ENCODE results near the gene POFUT2.
A peak's percentile ranks its signal among the peaks of the same experiment; 100 is the strongest.
"Not testable (repeated sequence)": the region's sequence is repeated elsewhere in the genome, so short reads cannot be mapped to it uniquely, and the experiment has no call there.

Gene POFUT2

DNA sequence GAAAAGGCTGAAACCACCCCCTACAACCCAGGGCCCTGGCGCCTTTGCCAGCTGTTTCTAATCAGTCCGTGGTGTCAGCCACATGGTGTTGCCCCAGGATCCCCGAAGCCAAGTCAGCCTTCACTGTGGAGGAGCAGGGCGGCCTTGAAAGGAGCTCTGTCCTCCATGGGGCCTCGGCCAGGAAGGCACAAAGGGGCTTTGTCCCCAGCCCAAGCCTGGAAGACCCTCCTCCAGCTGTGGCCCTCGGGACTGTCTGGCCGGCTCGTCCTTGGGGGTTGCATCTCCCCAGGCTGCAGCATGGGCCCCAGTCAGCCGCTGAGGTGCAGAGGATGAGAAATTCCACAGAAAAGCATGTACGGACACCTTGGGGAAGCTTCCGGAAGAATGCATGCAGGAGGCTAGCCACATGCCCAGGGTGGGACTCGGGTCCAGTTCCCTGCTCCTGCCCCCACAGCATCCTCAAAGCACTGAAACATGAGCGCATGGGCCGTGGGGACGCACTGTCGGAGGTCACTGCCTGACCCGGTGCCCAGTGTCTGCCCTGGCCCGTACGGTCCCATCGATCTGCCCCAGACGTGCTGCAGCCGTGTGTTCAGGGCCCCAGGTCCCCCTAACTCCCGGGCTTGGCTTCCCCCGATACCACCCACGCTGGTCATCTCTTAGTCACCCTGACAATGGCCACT, 38.6 kb upstream of the POFUT2 start:
- DNase-seq, result no peak

DNA sequence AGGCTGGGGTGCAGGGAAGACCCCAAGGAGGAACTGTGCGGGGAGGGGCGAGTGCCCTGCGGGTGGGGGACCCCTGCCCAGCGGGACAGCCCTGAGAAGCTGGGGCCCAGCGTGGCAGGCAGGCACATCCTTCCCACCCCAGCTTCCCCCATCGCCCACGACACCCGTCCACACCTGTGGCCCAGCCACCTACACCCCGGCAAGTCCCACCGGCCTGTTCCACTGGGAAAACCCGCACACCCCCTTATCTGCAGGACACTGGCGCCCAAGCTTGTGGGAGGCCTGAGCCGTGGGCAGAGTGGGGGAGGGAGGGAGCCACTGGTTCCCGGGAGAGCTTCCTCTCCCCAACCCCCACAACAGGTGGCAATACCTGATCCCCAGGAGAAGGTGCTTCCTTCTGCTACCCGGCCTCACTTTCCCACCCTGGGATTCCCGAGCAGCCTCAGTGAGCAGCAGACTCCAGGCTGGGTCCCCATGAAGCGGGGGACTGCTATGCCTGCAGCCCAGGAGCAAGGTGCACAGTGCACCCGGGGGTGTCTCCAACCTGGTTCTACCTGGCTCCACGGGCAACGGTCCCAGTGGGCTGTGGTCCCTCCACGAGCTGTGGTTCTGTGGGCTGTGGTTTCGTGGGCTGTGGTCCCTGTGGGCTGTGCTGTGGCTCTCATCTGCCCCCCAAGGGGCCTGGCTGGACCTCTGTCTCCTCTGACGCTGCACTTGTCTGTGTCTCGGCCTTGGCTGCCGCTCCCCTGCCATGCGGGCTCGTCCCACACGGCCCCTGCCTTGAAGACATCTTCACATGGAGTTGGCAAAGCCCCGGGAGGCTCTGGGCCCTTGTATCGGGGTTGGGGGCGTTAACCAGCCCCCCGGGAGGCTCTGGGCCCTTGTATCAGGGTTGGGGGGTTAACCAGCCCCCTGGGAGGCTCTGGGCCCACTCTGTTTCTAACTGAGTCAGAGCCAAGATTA, 37.8 kb upstream of the POFUT2 start:
- DNase-seq, result no peak

DNA sequence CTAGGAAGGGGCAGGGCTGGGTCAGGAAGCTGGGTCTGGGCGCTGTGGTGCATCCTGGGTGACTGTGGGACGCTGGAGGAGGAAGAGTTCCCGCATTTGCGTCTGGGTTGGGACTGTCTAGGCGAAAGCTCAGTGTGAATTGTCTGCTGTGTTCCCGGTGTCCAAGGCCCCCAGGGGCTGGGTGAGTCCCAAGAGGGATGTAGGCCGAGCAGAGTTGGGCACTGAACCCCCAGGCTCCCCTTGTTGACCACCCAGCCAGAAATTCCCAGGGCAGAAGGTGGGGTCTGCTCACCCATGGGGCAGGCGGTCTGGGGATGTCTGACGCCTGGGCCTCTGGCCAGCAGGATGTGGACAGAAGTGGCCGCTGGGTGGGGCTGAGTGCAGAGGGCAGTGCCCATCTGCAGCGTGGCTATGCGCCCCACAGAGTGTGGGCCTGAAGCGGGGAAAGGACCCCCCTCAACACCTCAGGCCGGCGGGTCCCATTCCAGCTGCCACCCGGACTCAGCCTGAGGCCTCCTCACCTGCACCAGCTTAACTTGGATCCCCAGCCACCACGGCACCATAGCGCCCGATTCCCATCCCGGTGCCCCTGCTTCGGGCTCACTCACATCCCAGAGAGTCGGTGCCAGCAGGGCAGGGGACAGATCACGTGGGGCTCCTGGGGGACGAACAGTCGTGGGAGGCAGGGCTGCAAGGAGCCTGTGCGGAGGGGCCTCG, 37.0 kb upstream of the POFUT2 start:
- no peak for DNase-seq

DNA sequence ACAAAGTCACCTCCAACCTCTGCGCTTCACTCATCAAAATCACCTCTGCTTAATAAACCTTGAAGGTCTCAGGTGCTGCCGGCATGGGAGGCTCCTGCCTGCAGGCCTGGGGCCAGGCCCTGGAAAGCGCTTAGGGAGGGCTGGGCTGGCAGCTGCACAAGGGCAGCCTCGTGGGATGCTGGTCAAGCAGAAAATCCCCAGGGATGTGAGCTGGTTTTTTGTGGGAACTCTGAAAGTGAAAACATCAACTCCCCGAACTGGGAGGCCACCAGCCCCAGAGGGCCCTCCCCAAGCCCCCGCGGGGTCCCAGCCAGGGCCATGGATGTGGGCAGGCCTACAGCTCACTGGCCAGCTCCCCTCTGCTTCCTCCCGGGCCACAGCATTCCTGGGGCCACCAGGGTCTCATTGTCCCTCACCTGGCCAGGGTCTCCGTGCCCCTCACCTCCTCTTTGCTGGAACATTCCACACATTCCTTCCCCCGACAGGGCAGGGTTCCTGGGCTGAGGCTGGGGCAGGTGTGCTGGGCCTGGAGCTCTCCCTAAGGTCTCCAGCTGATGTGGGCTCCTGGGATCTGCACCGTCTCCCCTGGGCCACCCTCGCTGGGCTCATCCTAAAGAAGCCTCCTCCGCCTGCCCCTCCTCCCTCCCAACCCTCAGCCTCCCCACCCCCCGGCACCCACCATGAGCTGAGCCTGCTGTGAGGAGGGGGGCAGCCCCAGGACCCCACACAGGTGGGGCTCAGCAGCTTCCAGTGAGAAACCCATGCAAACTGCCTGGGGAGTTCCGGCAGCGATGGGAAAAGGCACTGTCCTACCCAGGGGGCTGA, 36.0 kb upstream of the POFUT2 start:
- DNase-seq, result no peak

DNA sequence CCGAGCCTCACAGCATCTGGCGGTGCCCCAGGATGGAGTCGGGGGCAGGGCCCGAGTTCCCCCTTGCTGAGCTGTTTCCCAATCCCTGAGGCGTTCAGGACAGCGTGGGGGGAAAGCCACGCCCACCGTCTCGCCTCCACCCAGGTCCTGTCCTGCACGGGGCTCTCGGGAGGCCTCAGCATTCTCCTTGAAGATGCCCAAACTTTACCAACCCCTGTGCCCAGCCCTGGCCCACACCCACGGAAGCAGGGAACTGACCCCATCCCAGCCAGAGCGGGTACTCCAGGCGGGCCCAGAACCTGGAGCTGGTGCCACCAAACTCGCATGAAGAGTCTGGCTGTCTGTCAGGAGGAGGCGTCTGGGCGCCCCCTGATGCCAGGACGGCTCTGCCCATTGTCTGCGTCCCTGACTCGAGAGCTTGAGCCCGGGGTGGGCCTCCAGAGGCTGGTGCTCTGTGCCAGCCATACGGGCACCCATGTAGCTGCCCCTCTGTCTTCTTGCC, 35.3 kb upstream of the POFUT2 start:
- DNase-seq, result no peak

DNA sequence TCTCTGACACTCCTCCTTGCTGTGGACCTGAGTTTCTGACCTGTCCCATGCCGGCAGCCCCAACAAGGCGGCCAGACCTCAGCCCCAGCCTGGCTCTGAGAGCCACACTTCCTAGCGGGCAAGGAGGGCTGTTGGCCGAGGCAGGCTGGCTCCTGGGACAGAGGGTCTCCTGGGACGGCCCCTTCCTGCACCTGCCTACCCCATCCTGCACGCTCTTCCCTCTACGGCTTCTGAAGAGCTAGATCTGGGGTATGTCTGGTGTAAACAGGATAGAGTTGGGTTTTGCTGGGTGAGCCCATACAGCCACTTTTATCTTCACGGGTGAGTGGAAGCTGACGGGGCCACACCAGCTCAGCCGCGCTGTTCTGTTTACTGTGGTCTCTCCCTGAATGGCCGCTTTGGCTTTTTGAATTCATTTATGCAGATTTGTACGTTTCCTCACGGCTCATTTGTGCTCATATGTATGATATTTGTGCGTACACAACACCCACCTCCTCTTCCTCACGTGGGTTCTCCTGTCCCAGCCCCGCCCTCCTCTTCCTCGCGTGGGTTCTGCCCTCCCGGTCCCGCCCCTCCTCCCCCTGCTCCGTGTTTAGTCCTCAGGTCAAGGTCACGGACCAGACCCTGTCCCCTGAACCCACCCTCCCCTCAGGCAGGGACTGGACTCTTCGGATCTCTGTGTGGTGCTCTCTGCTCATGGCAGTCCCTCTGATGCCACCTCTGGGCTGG, 34.7 kb upstream of the POFUT2 start:
- DNase-seq, result no peak

DNA sequence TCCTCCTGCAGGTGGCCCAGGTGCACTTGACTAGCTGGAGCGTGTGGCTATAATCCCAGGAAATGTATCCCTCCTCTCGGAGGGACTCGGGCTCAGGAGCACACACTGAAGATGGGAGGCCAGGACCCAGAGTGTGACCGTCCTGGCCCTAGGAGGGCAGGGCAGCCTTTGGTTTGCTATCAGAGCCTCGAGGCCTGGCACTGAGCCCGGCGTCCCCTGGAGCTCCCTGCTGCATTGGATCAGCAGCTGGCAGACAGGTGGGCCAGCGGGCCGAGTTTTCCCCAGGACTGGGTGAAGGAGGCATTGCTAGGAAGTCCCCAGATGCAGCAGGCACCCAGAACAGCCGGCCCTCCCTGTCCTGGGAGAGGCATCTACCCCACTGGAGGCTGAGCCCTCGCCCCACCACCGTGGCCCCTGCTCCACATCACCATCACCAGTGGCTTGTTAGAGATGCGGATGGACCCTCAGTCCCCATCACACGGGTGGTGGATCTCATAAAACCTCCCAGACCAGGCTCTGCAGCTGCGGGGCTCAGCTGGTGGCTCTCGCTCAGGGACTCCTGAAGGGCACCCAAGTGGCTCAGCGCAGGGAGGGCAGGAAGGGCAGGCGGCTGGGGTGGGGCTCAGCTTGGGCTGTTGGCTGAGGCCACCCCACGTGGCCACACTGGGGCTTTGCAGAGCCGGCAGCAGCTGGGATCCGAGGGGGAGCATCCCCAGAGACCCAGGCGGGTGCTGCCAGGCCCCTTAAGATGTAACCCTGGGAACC, 32.7 kb upstream of the POFUT2 start:
- DNase-seq, result no peak

DNA sequence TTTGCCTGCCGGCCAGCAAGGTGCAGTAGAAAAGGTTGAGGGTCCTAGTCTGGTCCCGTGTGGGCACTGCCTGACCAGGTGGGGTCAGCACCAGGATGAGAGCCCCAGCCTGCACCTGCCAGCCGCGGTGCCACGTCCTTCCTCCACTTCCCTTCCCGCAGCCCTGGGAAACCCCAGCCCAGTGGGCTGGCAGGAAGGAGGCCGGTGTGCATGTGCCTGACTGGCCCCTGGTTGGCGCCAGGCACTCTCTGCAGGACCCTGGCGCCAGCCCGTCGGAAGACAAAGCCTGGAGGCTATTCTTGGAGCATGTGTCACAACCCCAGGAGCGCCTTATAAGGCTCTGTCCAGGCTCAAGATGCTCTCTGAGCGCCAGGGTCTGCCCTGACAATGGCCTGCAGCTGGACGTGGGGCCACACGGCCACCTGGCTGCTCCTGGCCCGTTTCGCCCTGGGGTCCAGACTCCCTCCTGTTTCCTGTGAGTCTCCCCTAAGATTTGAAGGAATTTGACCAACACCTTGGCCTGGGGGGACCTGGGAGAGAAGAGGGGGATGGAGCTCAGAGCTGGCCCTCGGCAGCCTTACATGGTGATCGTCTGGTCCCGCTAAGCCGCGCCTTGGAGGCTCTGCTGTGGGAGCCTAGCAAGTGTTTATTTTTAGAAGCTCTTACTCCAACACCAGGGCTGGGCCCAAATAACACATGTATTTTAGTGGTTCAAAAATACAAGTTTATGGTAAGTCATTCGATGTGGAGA, 31.9 kb upstream of the POFUT2 start:
- peak; percentile 29 for DNase-seq

DNA sequence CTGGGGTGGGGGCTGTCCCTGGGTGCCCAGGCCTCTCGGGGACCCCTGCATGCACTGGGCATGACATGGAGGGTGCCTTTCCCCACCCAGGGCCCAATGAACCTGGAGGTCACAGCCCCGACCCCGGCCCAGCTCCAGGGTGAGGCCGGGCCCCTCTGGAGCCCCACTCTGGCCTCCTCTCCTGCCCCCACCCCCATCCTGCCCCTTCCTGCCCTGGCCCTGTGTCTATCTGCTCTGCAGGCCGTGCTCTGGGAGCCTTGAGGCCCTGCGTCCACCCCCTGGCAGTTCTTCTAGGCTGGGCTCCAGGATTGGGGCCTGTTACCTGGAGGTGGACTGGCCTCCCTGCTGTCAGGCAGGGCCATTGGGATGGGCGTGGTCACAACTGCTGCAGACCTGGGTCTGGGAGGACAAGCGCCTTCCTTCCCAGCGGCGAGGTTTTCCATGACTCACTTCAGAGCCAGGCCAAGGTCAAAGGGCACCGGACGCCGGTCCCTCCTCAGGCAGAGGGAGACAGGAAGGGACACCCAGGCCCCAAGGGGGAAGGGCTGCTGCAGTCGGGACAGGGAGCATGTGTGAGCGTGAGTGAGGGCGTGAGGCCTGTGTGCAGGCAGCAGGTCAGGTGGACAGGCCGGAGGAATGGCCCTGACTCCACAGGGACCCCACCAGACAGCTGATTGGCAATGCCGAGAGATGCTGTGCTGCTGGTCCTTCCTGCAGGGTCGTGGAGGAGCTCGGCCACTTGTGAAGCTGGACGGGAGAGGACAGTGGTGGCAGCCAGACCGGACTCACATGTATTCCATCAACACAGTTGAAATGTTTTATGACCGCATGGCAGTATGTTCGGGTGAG, 31.1 kb upstream of the POFUT2 start:
- DNase-seq, result no peak

DNA sequence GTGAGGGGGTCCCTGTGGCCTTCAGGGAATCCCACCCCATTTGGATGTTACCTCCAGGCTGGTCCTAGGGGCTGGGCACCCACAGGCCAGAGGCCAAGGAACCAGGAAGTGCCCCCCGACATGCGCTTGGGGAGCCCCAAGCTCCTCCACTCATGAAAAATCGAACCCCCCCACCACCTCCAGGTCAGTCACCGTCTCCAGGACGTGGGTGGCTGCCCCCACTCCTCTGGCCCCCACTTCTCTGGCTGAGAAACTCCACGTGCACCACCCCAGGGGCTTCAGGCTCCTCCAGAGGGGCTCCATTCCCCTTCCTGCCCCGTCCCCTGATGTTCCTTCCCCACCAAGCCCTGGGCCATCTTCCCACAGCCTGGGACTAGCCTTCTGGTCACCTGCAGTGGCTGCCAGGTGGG, 30.5 kb upstream of the POFUT2 start:
- DNase-seq, result no peak

DNA sequence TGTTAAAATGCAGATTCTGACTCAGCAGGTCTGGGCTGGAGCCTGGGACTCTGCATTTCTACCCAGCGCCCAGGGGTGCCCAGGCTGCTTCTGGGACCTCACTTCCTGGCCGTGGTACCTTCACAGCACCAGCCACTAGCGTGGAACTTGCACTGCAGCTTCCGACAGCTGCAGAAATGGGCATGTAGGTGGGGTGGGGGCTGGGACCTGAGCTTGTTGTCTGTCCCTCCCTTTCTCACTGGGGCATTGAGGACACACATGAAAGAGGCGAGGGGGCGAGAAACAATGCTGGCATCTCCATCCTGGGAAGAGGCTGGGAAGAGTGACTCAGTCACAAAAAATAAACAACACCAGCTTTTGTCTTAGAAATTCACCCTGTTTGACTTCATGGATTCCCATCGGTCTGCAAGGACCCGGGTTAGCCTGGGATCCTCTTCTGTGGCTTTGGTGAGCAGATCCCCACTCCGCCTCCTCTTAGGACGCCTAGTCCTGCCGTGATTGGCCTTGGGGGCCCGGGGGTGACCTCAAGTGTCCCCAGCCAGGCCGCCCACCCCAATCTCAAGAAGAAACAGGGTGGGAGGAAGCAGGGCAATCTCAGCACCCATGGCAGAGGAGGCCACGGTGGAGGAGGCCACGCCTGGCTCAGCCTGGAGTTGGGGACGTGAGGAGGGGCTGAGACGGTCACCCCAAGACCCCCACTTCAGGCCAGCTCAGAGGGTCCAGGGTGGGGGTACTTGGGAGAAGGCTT, 29.9 kb upstream of the POFUT2 start:
- DNase-seq, result no peak

DNA sequence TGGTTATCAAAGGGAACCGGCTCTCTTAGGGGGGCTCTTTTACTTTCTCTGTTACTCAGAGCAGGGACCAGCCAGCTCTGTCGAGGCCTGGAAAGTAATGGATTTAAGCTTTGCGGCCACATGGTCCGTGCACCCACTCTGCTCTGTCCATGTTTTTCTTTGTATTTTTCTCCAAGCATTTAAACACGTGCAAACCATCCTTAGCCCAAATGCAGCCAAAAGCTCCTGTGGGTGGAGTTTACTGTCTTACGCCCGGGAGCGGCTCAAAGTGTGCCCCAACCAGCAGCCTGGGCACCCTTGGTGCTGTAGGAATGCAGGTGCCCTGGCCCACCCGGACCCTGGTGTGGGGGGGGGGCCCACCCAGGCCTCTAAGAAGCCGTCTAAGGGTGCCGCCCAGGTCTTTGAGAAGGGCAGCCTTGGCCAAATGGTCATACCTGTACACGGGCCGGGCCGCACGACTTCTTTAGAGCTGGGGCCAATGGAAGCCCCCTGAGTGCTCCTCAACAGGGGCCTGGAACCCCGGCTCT, 29.2 kb upstream of the POFUT2 start:
- no peak for DNase-seq

DNA sequence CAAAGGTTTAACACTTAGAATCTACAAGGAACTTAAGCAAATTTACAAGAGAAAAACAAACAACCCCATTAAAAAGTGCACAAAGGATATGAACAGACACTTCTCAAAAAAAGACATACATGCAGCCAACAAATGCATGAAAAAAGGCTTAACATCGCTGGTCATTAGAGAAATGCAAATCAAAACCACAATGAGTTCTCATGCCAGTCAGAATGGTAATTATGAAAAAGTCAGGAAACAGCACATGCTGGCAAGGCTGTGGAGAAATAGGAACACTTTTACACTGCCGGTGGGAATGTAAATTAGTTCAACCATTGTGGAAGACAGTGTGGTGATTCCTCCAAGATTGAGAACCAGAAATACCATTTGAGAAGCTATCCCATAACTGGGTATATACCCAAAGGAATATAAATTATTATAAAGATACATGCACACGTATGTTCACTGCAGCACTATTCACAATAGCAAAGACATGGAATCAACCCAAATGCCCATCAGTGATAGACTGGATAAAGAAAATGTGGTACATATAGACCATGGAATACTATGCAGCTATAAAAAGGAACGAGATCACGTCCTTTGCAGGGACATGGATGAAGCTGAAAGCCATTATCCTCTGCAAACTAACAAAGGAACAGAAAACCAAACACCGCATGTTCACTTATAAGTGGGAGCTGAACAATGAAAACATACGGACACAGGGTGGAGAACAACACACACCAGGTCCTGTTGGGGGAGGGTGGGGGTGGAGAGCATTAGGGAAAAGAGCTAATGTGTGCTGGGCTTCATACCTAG, 28.2 kb upstream of the POFUT2 start:
- not testable (repeated sequence) for DNase-seq

DNA sequence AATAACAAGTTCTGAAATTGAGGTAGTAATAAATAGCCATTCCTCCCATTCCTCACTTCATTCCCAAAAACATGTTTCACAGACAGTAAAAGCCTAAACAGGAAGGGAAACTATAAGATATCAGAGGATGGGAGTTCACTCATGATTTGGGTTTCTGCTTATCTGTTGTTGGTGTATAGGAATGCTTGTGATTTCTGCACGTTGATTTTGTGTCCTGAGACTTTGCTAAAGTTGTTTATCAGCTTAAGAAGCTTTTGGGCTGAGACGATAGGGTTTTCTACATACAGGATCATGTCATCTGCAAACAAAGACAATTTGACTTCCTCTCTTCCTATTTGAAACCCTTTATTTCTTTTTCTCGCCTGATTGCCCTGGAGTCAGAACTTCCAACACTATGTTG, 26.0 kb upstream of the POFUT2 start:
- DNase-seq, result no peak

DNA sequence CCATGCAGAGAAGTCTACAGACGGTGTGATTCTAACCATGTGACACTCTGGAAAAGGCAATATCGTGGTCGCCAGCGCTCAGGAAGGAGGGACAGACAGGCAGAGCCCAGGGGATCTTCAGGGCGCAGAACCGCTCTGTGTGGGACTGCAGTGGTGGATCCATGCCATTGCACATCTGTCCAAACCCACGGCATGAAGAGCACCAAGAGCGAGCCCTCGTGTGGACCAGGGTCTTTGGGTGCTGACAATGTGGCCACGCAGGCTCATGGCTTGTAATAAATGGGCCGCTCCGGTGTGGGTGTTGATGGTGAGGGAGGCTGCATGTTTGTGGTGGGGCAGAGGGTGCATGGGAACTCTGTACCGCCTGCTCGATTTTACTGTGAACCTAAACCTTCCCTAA, 25.3 kb upstream of the POFUT2 start:
- DNase-seq, result no peak

DNA sequence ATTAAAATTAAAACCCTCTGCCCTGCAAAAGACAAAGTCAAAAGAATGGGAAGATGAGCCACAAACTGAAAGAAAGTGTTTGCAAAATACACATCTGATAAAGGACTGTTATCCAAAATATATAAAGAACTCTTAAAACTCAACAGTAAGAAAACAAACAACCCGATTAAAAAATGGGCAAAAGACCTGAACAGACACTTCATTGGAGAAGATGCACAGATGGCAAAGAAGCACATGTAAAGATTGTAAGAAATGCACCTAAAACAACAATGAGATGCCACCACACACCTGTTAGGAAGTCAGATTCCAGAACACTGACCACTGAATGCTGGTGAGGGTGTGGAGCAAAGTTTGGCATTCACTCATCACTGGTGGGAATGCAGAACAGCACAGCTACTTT, 24.6 kb upstream of the POFUT2 start:
- DNase-seq, result no peak

DNA sequence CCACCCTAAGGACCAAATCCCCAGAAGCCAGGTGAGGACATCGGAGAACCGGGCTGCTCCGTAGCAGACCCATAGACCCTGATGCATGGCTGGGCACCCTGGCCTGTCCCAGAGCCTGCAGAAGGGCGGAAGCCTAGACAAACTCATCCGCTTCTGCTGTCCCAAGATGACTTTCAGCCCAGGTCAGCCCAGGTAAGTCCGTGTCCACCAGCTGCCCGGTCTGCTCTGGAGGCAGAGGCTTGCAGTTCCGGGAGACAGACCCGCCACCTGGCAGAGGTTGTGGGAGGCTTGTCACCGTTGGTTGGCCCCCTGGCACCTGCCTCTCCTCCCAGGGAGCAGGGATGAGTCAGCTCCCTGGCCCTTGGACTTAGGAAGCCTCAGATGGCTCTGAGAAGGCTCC, 22.8 kb upstream of the POFUT2 start:
- no peak for DNase-seq
